ENCODE results near the gene CNDP2.

The CNDP2 gene

GRCh38 chr18:74472312-74472711, 23.9 kb upstream of the CNDP2 start:
- H3K4me3 ChIP-seq (ENCODE audit: low read depth, low read length), result no peak overlapping the region
- TF ChIP-seq, protein P1, sequence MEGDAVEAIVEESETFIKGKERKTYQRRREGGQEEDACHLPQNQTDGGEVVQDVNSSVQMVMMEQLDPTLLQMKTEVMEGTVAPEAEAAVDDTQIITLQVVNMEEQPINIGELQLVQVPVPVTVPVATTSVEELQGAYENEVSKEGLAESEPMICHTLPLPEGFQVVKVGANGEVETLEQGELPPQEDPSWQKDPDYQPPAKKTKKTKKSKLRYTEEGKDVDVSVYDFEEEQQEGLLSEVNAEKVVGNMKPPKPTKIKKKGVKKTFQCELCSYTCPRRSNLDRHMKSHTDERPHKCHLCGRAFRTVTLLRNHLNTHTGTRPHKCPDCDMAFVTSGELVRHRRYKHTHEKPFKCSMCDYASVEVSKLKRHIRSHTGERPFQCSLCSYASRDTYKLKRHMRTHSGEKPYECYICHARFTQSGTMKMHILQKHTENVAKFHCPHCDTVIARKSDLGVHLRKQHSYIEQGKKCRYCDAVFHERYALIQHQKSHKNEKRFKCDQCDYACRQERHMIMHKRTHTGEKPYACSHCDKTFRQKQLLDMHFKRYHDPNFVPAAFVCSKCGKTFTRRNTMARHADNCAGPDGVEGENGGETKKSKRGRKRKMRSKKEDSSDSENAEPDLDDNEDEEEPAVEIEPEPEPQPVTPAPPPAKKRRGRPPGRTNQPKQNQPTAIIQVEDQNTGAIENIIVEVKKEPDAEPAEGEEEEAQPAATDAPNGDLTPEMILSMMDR (IDR thresholded peaks at IDR 0.05; ENCODE audit: insufficient read depth, low read depth, low read length, missing control alignments), result no peak
- no peak for DNase-seq (ENCODE audit: low read depth)

GRCh38 chr18:74473976-74474640, 22.1 kb upstream of the CNDP2 start:
- no peak for DNase-seq (ENCODE audit: low read depth)
- TF ChIP-seq, protein P1 (IDR thresholded peaks at IDR 0.05; ENCODE audit: insufficient read depth, low read depth, low read length, missing control alignments), result no peak

GRCh38 chr18:74476140-74476539, 20.0 kb upstream of the CNDP2 start:
- DNase-seq (ENCODE audit: low read depth), result no peak
- H3K4me3 ChIP-seq (ENCODE audit: low read depth, low read length), result no peak overlapping the region
- TF ChIP-seq, protein P1 (IDR thresholded peaks at IDR 0.05; ENCODE audit: insufficient read depth, low read depth, low read length, missing control alignments), result peak; percentile 33

More at GRCh38 chr18:74473976-74474640, 22.1 kb upstream of the CNDP2 start:
- no peak overlapping the region for H3K4me3 ChIP-seq (ENCODE audit: low read depth, low read length)

DNA sequence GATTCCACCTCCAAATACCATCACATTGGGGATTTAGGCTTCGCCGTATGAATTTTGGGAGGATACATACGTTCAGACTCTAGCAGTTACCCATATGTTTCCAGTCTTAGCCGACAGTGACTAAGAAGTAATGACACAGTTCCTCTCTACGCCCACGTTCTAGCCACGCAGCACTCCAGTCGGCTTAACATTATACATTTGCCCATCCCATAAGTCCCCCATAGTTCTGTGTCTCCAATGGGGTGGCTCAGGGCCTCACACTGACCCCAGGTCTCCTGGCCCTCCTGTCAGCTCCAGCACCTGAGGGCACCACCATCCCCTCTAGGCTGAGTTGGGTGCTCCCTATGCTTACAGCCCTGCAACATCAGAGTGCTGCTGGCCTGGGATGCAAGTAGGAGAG, 18.4 kb upstream of the CNDP2 start:
- H3K4me3 ChIP-seq (ENCODE audit: low read depth, low read length), result no peak overlapping the region
- no peak for DNase-seq (ENCODE audit: low read depth)
- TF ChIP-seq, protein P1 (IDR thresholded peaks at IDR 0.05; ENCODE audit: insufficient read depth, low read depth, low read length, missing control alignments), result no peak

DNA sequence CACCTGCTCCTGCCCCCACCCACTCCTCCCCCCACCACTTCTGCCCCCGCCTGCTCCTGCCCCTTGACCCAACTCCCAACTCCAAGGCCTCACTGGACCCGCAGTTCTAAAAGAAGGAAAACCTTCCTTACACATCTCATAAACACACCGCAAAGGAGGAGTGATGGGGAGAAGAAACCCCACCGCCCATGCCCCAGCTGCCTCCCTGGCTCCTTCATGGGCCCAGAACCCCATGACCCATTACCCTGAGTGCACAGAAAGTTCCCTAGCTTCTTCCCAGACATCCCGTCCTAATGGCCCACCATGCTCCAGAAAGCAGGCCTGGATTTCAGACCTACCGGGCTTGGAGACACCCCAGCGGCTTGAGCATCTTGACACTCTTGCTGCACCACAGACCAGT, 17.8 kb upstream of the CNDP2 start:
- TF ChIP-seq, protein P1 (IDR thresholded peaks at IDR 0.05; ENCODE audit: insufficient read depth, low read depth, low read length, missing control alignments), result no peak
- H3K4me3 ChIP-seq (ENCODE audit: low read depth, low read length), result no peak overlapping the region
- DNase-seq (ENCODE audit: low read depth), result no peak

DNA sequence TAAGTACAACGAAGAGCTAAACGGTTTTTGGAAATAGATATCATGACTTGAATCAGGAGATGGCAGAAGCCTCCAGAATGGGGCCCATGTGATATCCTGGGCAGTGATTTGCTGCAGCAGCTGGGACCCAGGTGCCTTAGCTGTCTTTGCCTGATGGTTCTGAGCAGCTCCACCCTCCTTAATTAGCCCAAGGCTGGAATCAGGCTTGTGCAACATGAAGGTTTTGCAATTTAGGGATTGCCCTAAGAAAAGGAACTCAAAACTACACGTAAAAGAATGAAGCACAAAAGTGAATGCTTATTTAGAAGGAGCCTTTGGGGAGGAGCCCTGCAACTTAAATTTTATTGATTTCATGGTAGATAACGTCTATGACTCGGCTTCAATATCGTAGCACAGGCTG, 17.3 kb upstream of the CNDP2 start:
- TF ChIP-seq, protein P1 (IDR thresholded peaks at IDR 0.05; ENCODE audit: insufficient read depth, low read depth, low read length, missing control alignments), result no peak
- H3K4me3 ChIP-seq (ENCODE audit: low read depth, low read length), result no peak overlapping the region
- no peak for DNase-seq (ENCODE audit: low read depth)
